Tibial nerve (tissue), 4 donors: ENCODE data around the gene PARN. TPM values are rescaled to one million over a fixed set of nuclear protein-coding genes. Genes with fewer than 3 reads are reported as not detected.

Experiments used
- DNase-seq, 2 donors: peaks; one replicate each; pipeline ENCODE4 v3.0.0-alpha.2; 2019; ENCODE audit warnings: low spot score in 2 of 2
- H3K27ac ChIP-seq, 4 donors: fragments of 200-600 bp; sonication (generic) in 3 of 4; one replicate each; pipeline ENCODE4 v1.5.1; 2017 to 2019; ENCODE audit warnings: mild to moderate bottlenecking in 1 of 4
- H3K27me3 ChIP-seq, 2 donors: fragments of 200-600 bp; sonication (generic) in 1 of 2; one replicate each; pipeline versions ENCODE4 v1.5.1 to v1.6.0; 2017 to 2019
- H3K36me3 ChIP-seq, 3 donors: fragments of 200-600 bp; sonication (generic); one replicate each; pipeline ENCODE4 v1.5.1; 2018 to 2019
- H3K4me1 ChIP-seq, 4 donors: fragments of 200-600 bp; sonication (generic) in 3 of 4; one replicate each; pipeline ENCODE4 v1.5.1; 2017 to 2019
- H3K4me3 ChIP-seq, 4 donors: fragments of 200-600 bp; sonication (generic) in 3 of 4; one replicate each; pipeline ENCODE4 v1.5.1; 2017 to 2019; ENCODE audit warnings: mild to moderate bottlenecking in 1 of 4, moderate library complexity in 1 of 4
- H3K9me3 ChIP-seq, 4 donors: fragments of 200-600 bp; sonication (generic) in 3 of 4; one replicate each; pipeline ENCODE4 v1.5.1; 2017 to 2019
- CTCF ChIP-seq, 5 experiments: fragments of 200-600 bp in 3 of 5; fragments of 450-650 bp in 2 of 5; sonication (generic) in 3 of 5; IDR thresholded peaks; one replicate each; pipeline ENCODE4 v1.5.1; 2016 to 2019; ENCODE audit warnings: antibody characterized with exemption in 5 of 5, mild to moderate bottlenecking in 3 of 5, moderate library complexity in 2 of 5
- EP300 ChIP-seq, 2 donors: sonication (generic); formaldehyde crosslinking; IDR thresholded peaks; one replicate each; pipeline ENCODE4 v1.6.1; 2017; ENCODE audit warnings: antibody characterized with exemption in 2 of 2, mild to moderate bottlenecking in 1 of 2
- POLR2A ChIP-seq, 2 donors: fragments of 450-650 bp; IDR thresholded peaks; one replicate each; pipeline ENCODE4 v1.6.1; 2017; ENCODE audit warnings: antibody characterized with exemption in 2 of 2, mild to moderate bottlenecking in 2 of 2, moderate library complexity in 2 of 2
- WGBS, 2 donors: methylation state at CpG; one replicate each; pipeline ENCODE4 v1.1.5; 2018; 5-methylcytosine and 5-hydroxymethylcytosine counted together
- total RNA-seq, 4 donors: library from RNA; depleted of rRNA; stranded (reverse); fragments of >200 nt; gene quantifications; one replicate each; pipeline ENCODE4 v1.1.0, GENCODE V29; 2016

PARN gene
- total RNA-seq, 4 donors from 2014 or later: 36.5 to 49.8 (median 40.6) TPM

GRCh38 chr16:14491861-14492529, 138.1 kb downstream of the PARN start:
- no peaks in the 10 kb centered on the region for H3K27me3 ChIP-seq
- DNase-seq: no peak
- H3K27ac ChIP-seq: peak overlapping the region in 2 of 4 donors; percentile 45 to 51
- no peaks in the 10 kb centered on the region for H3K36me3 ChIP-seq
- H3K4me3 ChIP-seq: no peak overlapping the region
- TF ChIP-seq POLR2A (IDR thresholded peaks at IDR 0.05) (no peak), EP300 (IDR thresholded peaks at IDR 0.05) (no peak), CTCF (IDR thresholded peaks at IDR 0.05) (no peak)
- no peaks in the 10 kb centered on the region for H3K9me3 ChIP-seq
- 67 to 73% methylated on average over 11 of the region's 11 CpGs for WGBS, 2 donors
- H3K4me1 ChIP-seq: peaks cover 0 to 35% (median 4%) of the 10 kb centered on the region in 4 donors

- Histone ChIP-seq H3K27ac (no peak overlapping the region), H3K27me3 (no peaks in the 10 kb centered on the region), H3K4me3 (no peak overlapping the region), H3K36me3 (no peaks in the 10 kb centered on the region), H3K9me3 (no peaks in the 10 kb centered on the region), H3K4me1 (peaks cover 0 to 38% (median 9%) of the 10 kb centered on the region in 4 donors)
- TF ChIP-seq CTCF (IDR thresholded peaks at IDR 0.05): no peak
- no peak for TF ChIP-seq EP300 (IDR thresholded peaks at IDR 0.05)
- TF ChIP-seq POLR2A (IDR thresholded peaks at IDR 0.05): no peak
- 78 to 91% methylated on average over 4 of the region's 4 CpGs for WGBS, 2 donors
- no peak for DNase-seq
Observed at GRCh38 chr16:14490235-14490634, 139.8 kb downstream of the PARN start.

GRCh38 chr16:14489460-14489859, 140.6 kb downstream of the PARN start:
- Histone ChIP-seq H3K4me1 (peaks cover 0 to 40% (median 9%) of the 10 kb centered on the region in 4 donors), H3K9me3 (no peaks in the 10 kb centered on the region), H3K36me3 (no peaks in the 10 kb centered on the region), H3K4me3 (no peak overlapping the region), H3K27ac (no peak overlapping the region), H3K27me3 (no peaks in the 10 kb centered on the region)
- 58 to 70% methylated on average over 4 of the region's 4 CpGs for WGBS, 2 donors
- DNase-seq: no peak
- TF ChIP-seq CTCF (IDR thresholded peaks at IDR 0.05) (no peak), POLR2A (IDR thresholded peaks at IDR 0.05) (no peak), EP300 (IDR thresholded peaks at IDR 0.05) (no peak)

GRCh38 chr16:14487579-14487978, 142.5 kb downstream of the PARN start:
- Histone ChIP-seq H3K4me1 (peaks cover 0 to 38% (median 9%) of the 10 kb centered on the region in 4 donors), H3K4me3 (peak overlapping the region in 1 of 4 donors; percentile 39), H3K36me3 (peaks cover 0 to under 1% (median 0%) of the 10 kb centered on the region in 3 donors), H3K9me3 (no peaks in the 10 kb centered on the region), H3K27ac (peak overlapping the region in 2 of 4 donors; percentile 5 to 44), H3K27me3 (no peaks in the 10 kb centered on the region)
- no peak for DNase-seq
- no peak for TF ChIP-seq CTCF (IDR thresholded peaks at IDR 0.05)
- WGBS, 2 donors: 25 to 28% methylated on average over 3 of the region's 3 CpGs

GRCh38 chr16:14486520-14487303, 143.3 kb downstream of the PARN start:
- Histone ChIP-seq H3K4me3 (peak overlapping the region; percentile 5 to 39 (median 14)), H3K27me3 (no peaks in the 10 kb centered on the region), H3K9me3 (no peaks in the 10 kb centered on the region), H3K27ac (peak overlapping the region in 3 of 4 donors; percentile 5 to 44 (median 37)), H3K4me1 (peaks cover 0 to 32% (median 9%) of the 10 kb centered on the region in 4 donors), H3K36me3 (peaks cover 0 to 9% (median 0%) of the 10 kb centered on the region in 3 donors)
- DNase-seq: peak; percentile 80 to 96
- 17 to 18% methylated on average over 20 of the region's 20 CpGs for WGBS, 2 donors
- no peak for TF ChIP-seq POLR2A (IDR thresholded peaks at IDR 0.05)
- peak in 1 of 2 donors; percentile 65 for TF ChIP-seq EP300 (IDR thresholded peaks at IDR 0.05)
- no peak for TF ChIP-seq CTCF (IDR thresholded peaks at IDR 0.05)
